ENCODE data around the gene CCL1. TPM values are rescaled to one million over a fixed set of nuclear protein-coding genes. Genes with fewer than 3 reads are reported as not detected.

The CCL1 gene
- total and polyA plus RNA-seq, 9 of the 15 experiments (the other 6 are each of a cell fraction or from before 2014, with no cell fraction given), result 0.45 TPM; not detected in 8

DNA sequence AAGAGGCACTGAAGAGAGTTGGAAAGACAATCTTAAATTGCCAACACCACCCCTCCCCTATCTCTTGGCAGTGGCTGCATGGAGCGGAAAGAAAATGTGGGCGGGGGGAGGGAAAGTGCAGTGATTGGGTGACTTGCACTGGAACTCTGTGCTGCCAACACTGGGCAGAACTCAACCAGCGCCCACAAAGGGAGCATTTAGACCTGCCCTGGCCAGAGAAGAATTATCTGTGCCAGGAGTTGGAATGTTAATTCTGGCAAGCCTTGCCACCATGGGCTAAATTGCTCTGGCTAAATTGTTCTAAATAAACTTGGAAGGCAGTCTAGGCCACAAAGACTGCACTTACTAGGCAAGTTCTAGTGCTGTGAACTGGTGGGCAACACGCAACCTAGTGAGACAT lies 13.3 kb downstream of the CCL1 start (continued):
- TF ChIP-seq RBFOX2 (IDR thresholded peaks at IDR 0.05; ENCODE audit: low read depth, low read length) (no peak), JUND (IDR thresholded peaks at IDR 0.05; ENCODE audit: borderline replicate concordance, low read depth, low read length) (no peak), JUND (tag; IDR thresholded peaks at IDR 0.05; ENCODE audit: borderline replicate concordance, low read depth, low read length) (no peak), EP300 (IDR thresholded peaks at IDR 0.05; ENCODE audit: low read length) (no peak), SIN3B (IDR thresholded peaks at IDR 0.05; ENCODE audit: low read depth) (no peak), MIER1 (IDR thresholded peaks at IDR 0.05; ENCODE audit: low read depth) (no peak)

DNA sequence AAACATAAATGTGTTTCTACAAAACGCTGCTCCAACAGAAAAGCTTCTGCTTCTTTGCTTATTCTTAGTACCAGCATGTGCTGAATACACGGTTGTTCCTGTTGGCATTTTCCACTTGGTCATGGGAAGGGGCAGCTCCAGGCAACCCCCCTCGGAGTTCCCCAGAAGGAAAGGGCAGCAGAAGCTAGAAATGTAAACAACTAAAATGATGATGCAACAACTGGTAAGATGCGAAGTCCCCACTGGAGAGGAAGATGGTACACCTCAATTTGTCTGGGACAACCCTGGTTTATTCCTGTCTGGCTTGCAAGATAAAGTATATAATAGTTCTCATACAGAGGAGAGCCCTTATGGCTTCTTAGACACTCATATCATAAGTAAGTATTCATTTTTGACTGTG lies 16.0 kb downstream of the CCL1 start:
- Histone ChIP-seq H3K4me3 (no peak overlapping the region), H3K27ac (ENCODE audit: extremely low read depth, low read depth, low read length) (no peak overlapping the region), H3K4me1 (replicated peaks in 1 of 2; ENCODE audit: control insufficient read depth in 2 of 2, insufficient read depth in 2 of 2, low read length in 2 of 2) (peaks cover 0 to 9% of the 10 kb centered on the region in 2 experiments; a peak in 2 of 5 replicates), H3K27me3 (ENCODE audit: control insufficient read depth in 2 of 2, insufficient read depth in 2 of 2, low read length in 2 of 2) (no peaks in the 10 kb centered on the region), H3K9ac (ENCODE audit: insufficient read depth in 1 of 2, low read depth in 2 of 2, low read length in 2 of 2) (no peak overlapping the region), H4K20me1 (replicated peaks; ENCODE audit: control insufficient read depth, insufficient read depth, low read length) (no peaks in the 10 kb centered on the region), H3K36me3 (ENCODE audit: control insufficient read depth, insufficient read depth, low read length) (no peaks in the 10 kb centered on the region), H2AFZ (ENCODE audit: low read depth, low read length) (no peak overlapping the region; the same call in 1 of the 2 replicates), H3K9me1 (ENCODE audit: control insufficient read depth, insufficient read depth, low read length) (no peaks in the 10 kb centered on the region), H3K9me3 (replicated peaks; ENCODE audit: control insufficient read depth, insufficient read depth, low read depth, low read length) (no peaks in the 10 kb centered on the region), H3K79me2 (ENCODE audit: control insufficient read depth, insufficient read depth, low read length) (no peaks in the 10 kb centered on the region), H3K4me2 (ENCODE audit: insufficient read depth, low read length) (no peak overlapping the region)
- in situ Hi-C loops (cut with MboI) (no loop called here), intact Hi-C loops (cut with micrococcal nuclease) (no loop called here)
- CTCF ChIA-PET (ENCODE audit: low intra/inter-chr PET ratio), result interaction anchor here (0.7 kb wide), 1 partner anchor 10 kb away, joined by 3 read pairs; no protein-coding TSS in a partner anchor
- no TSS peak for BruUV-seq (replicated peaks)
- POLR2A ChIA-PET, result no interaction called here
- ATAC-seq (peak; percentile 82), FAIRE-seq (no peak), DNase-seq (ENCODE audit: extremely low read depth in 1 of 4, low spot score in 3 of 4) (peak in 1 of 4 experiments; percentile 5)
- WGBS (ENCODE audit: insufficient coverage, low coverage, missing lambda C conversion rate), result 5% methylated on average over 4 of the region's 4 CpGs
- TF ChIP-seq OTX1 (CRISPR knock-in tag; IDR thresholded peaks at IDR 0.05), result no peak
- no peak for TF ChIP-seq SAFB2 (IDR thresholded peaks at IDR 0.05; ENCODE audit: borderline replicate concordance, low read depth, low read length, severe bottlenecking)
- no peak for TF ChIP-seq HCFC1 (IDR thresholded peaks at IDR 0.05; ENCODE audit: low read depth, low read length)
- no peak for TF ChIP-seq ZKSCAN3 (CRISPR knock-in tag; IDR thresholded peaks at IDR 0.05)
- no peak; the same call in 1 of the 2 replicates for TF ChIP-seq ZNF212 (CRISPR knock-in tag; IDR thresholded peaks at IDR 0.05)
- TF ChIP-seq ZBTB34 (CRISPR knock-in tag; IDR thresholded peaks at IDR 0.05), result no peak
- TF ChIP-seq SRSF7 (optimal IDR thresholded peaks at IDR 0.05; ENCODE audit: low read depth, low read length), result no peak
- TF ChIP-seq ZNF143 (CRISPR knock-in tag; IDR thresholded peaks at IDR 0.05), result no peak
- TF ChIP-seq, protein P1, sequence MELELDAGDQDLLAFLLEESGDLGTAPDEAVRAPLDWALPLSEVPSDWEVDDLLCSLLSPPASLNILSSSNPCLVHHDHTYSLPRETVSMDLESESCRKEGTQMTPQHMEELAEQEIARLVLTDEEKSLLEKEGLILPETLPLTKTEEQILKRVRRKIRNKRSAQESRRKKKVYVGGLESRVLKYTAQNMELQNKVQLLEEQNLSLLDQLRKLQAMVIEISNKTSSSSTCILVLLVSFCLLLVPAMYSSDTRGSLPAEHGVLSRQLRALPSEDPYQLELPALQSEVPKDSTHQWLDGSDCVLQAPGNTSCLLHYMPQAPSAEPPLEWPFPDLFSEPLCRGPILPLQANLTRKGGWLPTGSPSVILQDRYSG (tag; conservative IDR thresholded peaks at IDR 0.05; ENCODE audit: low read depth), result no peak
- TF ChIP-seq GTF2E2 (tag; IDR thresholded peaks at IDR 0.05), result no peak
- TF ChIP-seq KLF6 (CRISPR knock-in tag; IDR thresholded peaks at IDR 0.05; ENCODE audit: borderline replicate concordance), result peak; percentile 22; the same call in 1 of the 2 replicates

All from K562 (cell line).